Urinary bladder (tissue), 4 donors: ENCODE data around the gene GJD2. TPM values are rescaled to one million over a fixed set of nuclear protein-coding genes. Genes with fewer than 3 reads are reported as not detected.

Source experiments
- DNase-seq: peaks from one replicate; pipeline ENCODE4 v3.0.0-alpha.2; 2015; ENCODE audit errors: extremely low spot score
- H3K27ac ChIP-seq: one replicate; pipeline ENCODE4 v1.5.1; 2013; ENCODE audit warnings: low read depth, mild to moderate bottlenecking, moderate library complexity
- H3K36me3 ChIP-seq: one replicate; pipeline ENCODE4 v1.6.1; 2013; ENCODE audit warnings: mild to moderate bottlenecking, moderate library complexity; ENCODE audit not compliant: insufficient read depth
- H3K4me1 ChIP-seq: one replicate; pipeline ENCODE4 v1.6.1; 2013; ENCODE audit warnings: mild to moderate bottlenecking, moderate library complexity; ENCODE audit not compliant: insufficient read depth
- H3K4me3 ChIP-seq: one replicate; pipeline ENCODE4 v1.5.1; 2013; ENCODE audit warnings: low read depth, low read length
- WGBS: extraction: QIAGEN DNeasy Blood & Tissue Kit; methylation state at CpG from one replicate; pipeline ENCODE4 v1.1.7; 2013; 5-methylcytosine and 5-hydroxymethylcytosine counted together
- polyA plus RNA-seq: library from polyadenylated mRNA; stranded (reverse); fragments of 200-250 nt; gene quantifications from one replicate; pipeline ENCODE4 v1.2.3, GENCODE V29; 2013
- total RNA-seq: library from RNA; depleted of rRNA; stranded (reverse); fragments of >200 nt; gene quantifications from one replicate; pipeline ENCODE4 v1.2.3, GENCODE V29; 2014
- donor health status: healthy with polysubstance abuse.
- donor health status: healthy.

GJD2 gene
- total and polyA plus RNA-seq, 2 donors, result 0.16 TPM; not detected in 1

DNA sequence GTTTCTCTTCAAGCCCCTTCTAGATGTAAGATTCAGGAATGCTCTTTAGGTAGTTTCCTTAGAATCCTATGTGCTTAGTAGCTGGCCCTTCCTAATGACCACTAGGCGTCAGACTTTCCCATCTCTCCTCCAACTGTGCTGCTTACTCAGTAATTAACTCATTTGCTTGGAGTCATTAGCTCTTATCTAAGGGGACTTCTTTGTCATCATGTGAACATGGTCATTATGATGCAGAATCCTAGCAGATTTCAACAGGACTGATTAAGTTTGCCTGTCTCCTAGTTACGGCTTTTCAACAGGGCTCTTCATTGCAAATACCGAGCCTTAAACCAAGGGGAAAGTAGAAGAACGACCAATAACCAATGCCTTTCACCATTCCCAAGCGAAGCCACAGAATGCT is 46.4 kb downstream of the GJD2 start:
- no peak for DNase-seq
- no peak overlapping the region for H3K27ac ChIP-seq
- WGBS, result 57% methylated on average over 5 of the region's 5 CpGs

DNA sequence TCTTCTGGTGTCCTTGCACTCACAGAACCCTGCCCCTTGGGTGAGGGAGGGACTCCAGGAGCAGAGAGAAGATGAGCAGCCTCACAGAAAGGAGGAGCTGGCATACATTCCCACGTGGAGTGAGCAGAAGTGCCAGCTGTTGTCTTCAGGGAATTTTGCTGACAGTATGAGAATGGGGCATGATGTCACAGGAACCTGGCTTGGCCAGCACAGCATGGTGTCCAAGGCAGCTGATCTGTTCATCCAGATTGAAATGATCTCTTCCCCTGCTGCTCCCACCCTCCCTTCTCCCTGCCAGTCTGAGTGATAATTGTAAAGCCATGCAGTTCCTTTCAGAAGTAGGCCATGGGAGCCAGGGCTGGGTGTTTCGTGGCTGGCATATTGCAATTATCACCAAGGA is 53.3 kb downstream of the GJD2 start:
- WGBS, result 56% methylated on average over 2 of the region's 2 CpGs
- no peak overlapping the region for H3K4me3 ChIP-seq
- no peak for DNase-seq
- H3K4me1 ChIP-seq, result no peaks in the 10 kb centered on the region
- no peak overlapping the region for H3K27ac ChIP-seq
- H3K36me3 ChIP-seq, result no peaks in the 10 kb centered on the region

More for the DNA sequence above, 46.4 kb downstream of the GJD2 start:
- no peaks in the 10 kb centered on the region for H3K36me3 ChIP-seq
- H3K4me3 ChIP-seq, result no peak overlapping the region
- H3K4me1 ChIP-seq, result no peaks in the 10 kb centered on the region

Other genes with a start within 250 kb of the GJD2 start
- gene GOLGA8B, start 171.3 kb downstream of the GJD2 start, total RNA-seq, result 24.2 TPM
- 8.3 TPM for gene GOLGA8B, start 171.3 kb downstream of the GJD2 start, polyA plus RNA-seq
- 187 TPM for gene ACTC1, start 40.6 kb upstream of the GJD2 start, total RNA-seq
- gene ACTC1, start 40.6 kb upstream of the GJD2 start, polyA plus RNA-seq, result 1,546 TPM
- 52.3 TPM for gene AQR, start 214.7 kb upstream of the GJD2 start, total RNA-seq
- gene AQR, start 214.7 kb upstream of the GJD2 start, polyA plus RNA-seq, result 9.9 TPM
- 68.4 TPM for gene ZNF770, start 233.3 kb upstream of the GJD2 start, total RNA-seq
- 17.3 TPM for gene ZNF770, start 233.3 kb upstream of the GJD2 start, polyA plus RNA-seq